GM19043 (cell line): ENCODE results near the gene GDPD4.

Experiments
- ATAC-seq: cut with Tn5 transposase; IDR thresholded peaks from one replicate; pipeline ENCODE4 v1.9.1; 2021; ENCODE audit warnings: low read depth; ENCODE audit not compliant: unreplicated experiment

The GDPD4 gene

DNA sequence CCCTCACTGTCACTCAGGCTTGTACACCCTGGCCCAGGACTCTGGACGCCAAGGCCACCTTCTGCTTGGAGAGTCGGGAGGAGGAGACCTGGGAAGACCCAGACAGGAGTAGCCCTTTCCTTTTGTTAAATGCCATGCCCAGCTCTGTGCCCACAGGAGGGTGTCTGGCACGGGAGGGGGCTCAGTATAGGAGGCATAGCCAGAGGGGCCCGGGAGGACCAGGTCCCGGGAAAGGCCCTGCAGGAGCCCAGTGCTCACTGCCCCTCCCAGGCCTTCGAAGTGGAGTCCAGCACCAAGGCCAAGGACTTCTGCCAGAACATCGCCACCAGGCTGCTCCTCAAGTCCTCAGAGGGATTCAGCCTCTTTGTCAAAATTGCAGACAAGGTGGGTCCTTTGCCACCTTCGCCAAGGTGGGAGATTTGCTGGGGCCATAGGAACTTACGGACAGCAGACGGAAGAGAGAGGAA lies 94.4 kb downstream of the GDPD4 start:
- no peak for ATAC-seq

- no peak for ATAC-seq
These were observed 95.0 kb downstream of the GDPD4 start for GRCh38 chr11:77206264-77207018.

DNA sequence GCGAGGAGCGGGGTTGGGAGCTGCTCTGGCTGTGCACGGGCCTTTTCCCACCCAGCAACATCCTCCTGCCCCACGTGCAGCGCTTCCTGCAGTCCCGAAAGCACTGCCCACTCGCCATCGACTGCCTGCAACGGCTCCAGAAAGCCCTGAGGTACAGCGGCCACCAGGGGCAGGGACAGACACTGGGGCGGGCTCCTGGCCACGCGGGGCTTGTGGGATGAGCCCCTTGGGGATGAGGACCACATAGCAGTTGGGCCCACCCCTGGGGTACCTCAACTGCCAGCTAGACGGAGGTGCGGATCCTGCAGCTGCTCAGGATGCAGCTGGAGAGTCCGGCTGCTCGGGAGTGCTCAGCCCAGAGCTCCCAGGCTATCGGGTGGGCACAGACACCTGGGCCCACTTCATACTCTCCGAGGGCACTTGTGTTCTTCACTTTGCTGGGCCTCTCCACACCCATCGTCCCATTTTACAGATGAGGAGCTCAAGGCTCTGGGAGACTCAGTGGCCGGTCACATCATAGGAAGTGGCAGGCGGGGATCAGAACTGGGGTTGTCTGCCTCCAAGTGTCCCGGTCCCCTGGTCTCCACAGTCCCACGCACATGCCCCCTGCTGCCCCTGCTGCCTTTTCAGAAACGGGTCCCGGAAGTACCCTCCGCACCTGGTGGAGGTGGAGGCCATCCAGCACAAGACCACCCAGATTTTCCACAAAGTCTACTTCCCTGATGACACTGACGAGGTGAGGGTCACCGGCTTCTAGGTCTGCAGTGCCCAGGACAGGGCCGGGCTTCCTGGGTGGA lies 95.8 kb downstream of the GDPD4 start:
- no peak for ATAC-seq

DNA sequence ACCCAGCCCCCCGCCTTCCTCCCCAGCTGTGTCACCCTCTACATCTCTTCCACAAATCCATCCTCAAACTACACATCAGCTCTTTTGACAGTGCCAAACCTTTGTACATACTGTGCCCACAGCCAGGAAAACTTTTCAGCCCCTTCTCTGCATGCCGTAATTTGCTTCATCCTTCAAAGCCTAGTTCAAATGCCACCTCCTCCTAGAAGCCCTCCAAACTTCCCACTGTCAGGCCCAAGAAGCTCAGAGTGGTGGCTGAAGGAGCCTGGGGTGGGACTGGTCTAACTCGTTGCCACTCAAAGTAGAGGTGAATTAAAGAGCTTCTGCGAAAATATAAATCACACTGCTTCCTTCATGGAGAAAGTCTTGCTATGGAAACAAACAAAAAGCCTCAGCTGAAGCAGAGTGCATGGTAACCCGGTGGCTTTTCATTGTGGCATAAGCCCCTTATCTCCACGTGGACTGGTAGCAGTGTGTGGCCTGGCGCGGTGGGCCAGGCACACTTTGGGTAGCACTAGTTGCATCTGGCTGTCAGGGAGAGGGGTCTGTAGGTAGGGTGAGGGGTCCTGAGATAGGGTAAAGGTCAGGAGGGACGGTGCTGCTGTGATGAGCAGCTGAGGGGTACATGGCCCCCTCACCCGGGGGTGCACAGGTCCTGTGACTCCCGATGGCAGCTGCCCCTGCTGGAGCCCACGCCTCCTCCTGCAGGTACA lies 96.6 kb downstream of the GDPD4 start:
- no peak for ATAC-seq

GRCh38 chr11:77203901-77204753 lies 97.4 kb downstream of the GDPD4 start:
- no peak for ATAC-seq

DNA sequence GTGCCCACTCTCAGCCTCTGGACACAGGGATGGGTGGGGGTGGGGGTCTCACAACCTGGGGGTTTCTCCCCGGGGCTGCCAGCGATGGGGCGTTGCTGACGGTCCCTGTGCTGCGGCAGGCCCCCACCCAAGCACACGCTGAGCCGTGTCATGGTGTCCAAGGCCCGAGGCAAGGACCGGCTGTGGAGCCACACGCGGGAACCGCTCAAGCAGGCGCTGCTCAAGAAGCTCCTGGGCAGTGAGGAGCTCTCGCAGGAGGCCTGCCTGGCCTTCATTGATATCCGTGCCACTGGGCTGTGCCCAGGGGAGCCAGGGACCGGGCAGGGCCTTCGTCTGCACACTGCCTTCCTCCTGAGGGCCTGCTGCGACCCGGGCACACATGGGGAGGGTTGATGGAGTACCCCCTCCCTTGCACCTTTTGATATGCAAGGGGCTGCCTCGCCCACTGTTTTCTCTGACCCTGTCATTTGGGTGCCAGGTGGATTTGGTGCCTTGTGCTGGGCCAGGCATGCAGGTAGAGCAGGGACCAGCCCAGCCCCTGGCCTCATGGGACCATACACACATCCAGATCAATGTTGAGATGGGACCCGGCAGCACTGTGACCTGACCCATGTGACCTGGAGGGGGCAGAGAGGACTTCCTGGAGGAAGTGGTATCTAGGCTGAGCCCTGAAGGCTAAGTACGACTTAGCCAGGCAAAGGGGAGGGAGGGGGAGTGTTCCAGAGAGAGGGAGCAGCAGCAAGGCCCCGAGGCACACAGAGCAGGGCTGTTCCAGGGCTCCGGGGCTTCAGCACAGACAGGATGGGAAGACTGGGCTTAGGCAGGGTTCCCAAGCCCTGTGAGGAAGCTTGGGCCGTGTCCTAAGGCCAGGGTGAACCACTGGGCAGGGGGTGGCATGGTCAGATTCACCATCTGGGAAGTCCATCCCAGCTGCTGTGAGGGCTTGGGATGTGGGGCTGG lies 98.3 kb downstream of the GDPD4 start:
- no peak for ATAC-seq

DNA sequence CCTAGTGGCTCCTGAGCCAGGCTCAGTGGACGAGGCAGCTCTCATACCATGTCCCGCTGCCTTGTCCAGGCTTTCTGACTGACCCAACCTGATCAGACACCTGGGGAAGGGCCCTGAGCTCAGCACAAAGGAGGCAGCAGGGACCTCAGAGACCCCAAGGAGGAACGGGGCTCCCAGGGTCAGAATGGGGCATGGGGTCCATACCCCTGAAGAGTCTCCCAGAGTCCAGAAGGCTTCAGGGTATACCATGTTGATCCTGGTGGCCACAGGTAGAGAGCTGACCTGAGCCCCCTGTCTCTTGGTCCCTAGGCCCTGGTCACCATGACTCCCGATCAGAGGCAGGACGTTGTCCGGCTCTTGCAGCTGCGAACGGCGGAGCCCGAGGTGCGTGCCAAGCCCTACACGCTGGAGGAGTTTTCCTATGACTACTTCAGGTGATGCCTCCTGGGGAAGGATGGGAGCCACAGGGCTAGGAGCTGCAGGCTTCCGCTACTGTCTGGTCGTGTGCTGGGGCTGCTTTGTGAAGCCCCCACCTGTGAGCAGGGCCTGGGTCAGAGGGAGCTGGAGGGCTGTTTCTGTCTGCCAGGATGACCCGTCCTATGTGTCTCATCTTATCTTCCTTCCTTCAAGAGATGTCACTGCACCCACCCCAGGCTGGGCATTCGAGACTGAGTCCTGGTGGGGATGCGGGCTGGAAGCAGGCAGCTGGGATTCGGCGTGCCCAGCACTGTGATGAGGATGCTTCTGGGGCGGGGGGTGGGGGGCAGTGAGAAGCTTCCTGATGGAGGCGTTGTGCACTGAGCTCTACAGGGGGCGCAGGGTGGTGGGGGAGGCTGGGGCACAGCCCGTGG lies 99.3 kb downstream of the GDPD4 start:
- no peak for ATAC-seq

- no peak for ATAC-seq
These were observed 100.1 kb downstream of the GDPD4 start for GRCh38 chr11:77201370-77201769.

DNA sequence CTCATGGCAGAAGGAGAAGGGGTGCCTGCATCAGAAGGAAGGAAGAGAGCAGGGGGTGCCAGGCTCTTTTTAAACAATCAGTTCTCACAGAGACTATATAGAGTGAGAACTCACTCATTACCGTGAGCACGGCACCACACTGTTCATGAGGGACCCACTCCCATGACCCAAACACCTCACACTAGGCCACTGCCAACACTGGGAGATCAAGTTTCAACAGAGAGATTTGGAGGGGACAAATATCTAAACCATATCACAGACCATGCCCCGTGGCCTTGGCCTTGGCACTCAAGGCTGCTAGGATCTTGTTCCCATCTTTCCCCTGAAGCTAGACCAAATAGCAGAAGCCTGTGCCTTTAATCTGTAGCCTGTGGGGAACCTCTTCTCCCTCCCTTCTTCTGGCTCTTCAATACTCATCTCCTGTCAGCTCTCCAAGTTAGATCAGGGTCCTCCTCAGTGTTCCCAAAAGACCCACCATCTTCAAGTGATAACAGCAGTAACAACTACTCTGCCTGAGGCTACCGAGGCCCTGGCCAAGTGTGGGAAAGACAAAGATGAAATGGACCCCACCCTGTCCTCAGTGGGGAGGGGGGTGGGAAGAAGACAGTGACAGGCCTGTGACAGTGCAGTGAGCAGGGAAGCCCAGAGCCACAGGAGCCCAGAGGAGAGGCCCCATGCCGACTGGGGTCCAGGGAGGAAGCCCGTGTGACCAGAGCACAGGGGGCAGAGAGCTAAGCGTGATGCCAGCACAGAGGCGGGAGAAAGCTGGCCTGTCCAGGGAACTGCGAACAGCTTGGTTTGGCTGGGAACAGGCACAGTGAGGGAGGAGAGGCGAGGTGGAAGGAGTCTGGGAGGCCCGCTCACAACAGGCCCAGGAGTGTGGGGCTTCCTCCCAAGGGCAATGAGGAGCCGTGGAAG lies 100.9 kb downstream of the GDPD4 start:
- no peak for ATAC-seq

DNA sequence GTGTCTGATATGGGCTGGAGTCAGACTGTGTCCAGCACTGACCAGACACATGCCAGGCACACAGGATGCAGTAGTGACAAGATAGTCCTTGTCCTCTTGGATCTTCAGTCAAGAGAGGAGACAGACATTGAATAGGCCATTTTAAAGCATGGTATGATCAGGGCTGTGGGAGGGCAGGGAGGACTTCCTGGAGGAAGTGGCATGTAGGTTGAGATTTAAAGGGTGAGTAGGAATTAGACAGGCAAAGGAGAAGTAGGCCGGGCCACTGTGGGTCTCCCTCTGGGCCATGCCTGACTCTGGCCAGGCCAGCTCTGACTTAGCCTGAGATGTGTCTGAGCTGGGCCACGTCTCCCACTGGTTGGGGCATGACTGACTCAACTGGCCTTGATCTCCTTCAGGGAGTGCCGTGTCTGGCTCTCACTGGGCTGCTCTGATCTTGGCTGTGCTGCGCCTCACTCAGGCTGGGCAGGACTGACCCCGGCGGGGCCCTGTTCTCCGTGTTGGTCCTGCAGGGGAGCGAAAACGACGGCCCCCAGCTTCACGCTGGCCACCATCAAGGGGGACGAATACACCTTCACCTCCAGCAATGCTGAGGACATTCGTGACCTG lies 102.2 kb downstream of the GDPD4 start:
- no peak for ATAC-seq

DNA sequence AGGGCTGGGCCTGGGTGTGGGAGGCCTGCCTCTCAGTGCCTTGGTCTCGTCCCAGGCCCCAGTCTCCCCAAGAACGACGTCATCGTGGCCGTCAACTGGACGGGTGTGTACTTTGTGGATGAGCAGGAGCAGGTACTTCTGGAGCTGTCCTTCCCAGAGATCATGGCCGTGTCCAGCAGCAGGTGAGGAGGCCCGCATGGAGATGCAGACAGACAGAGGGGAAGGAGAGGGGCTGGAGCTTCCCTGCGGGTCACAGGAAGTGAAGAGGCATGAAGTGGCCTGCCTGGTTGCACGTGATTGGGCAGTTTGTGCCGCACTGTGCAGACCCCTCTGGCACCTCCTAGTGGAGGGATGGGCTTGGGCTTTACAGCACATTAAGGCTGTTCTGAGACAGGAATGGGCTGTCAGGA lies 103.0 kb downstream of the GDPD4 start:
- no peak for ATAC-seq

DNA sequence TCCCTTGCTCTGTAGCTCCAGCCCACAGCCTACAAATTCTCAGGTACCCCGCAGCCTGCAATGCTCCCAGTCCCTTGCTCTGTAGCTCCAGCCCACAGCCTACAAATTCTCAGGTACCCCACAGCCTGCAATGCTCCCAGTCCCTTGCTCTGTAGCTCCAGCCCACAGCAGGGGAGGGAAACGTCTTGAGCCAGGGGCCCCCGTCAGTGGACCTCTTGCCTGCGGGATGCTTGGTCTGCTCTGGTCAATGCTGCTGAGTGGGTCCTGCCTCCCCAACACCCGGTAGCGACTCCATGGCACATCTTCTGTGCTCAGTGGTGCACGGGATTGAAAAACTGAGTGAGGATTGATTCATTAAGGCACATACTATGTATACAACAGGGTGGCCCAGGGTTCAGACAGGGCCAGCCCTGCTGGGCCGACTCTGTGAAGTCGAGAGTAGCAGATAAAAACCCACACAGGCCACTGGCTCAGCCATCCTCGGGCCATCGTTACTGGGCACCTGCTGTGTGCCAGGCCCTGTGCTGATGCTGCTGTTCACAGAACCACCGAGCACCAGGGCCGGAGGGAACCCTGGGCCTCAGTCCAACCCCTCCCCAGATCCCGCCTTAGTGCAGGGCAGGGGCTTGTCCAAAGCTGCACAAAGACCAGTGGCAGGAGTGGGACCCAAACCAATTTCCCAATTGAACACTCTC lies 103.7 kb downstream of the GDPD4 start:
- no peak for ATAC-seq

DNA sequence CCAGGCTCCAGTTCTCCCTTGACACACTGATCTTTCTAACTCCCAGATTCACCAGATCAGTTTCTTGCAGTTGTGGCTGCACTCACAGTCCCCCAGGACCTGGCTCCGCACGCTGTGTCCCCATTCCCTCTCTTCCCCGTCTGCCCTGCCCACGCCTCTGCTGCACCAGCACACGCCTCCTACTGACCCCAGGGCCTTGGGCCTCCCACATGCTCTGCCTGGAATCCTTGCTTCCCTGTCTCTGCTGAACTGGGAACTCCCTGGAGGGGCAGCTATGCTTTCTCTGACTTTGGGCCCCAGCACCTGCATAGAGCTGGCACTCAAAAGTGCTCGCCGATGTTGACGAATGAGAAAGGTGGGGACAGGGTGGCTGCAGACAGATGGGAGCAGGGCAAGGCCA lies 104.5 kb downstream of the GDPD4 start:
- no peak for ATAC-seq

GRCh38 chr11:77195071-77195755 lies 106.3 kb downstream of the GDPD4 start:
- no peak for ATAC-seq

GRCh38 chr11:77193911-77194830 lies 107.3 kb downstream of the GDPD4 start:
- ATAC-seq, result no peak
